GM12878 (cell line): ENCODE measurements around the gene C14orf93. TPM values are rescaled to one million over a fixed set of nuclear protein-coding genes. Genes with fewer than 3 reads are reported as not detected.

ENCODE experiments used
- ATAC-seq: fragments of 200-7000 bp; cut with Tn5 transposase; 3 replicates; pipeline ENCODE4 v1.9.1; 2020; ENCODE audit warnings: mild to moderate bottlenecking, moderate library complexity
- BruUV-seq: library from RNA; stranded (reverse); fragments of 400-500 nt; replicated peaks from 2 replicates; lab custom pipeline; 2021; lab: Mats Ljungman, UMichigan
- CTCF ChIA-PET: fragments of 300-600 bp; sonication (Branson Sonifier 250); formaldehyde crosslinking; extraction: SDS; loops from one replicate; lab custom pipeline; 2021; ENCODE audit warnings: inconsistent platforms; lab: Yijun Ruan, JAX
- POLR2A ChIA-PET: fragments of 350-600 bp; formaldehyde crosslinking; extraction: SDS; loops from one replicate; lab custom pipeline; 2021; ENCODE audit warnings: inconsistent platforms; lab: Charles Lee
- RAD21 ChIA-PET: fragments of 300-600 bp; sonication (Branson Sonifier 250); formaldehyde crosslinking; loops from one replicate; lab custom pipeline; 2023; ENCODE audit warnings: antibody characterized with exemption; ENCODE audit not compliant: unreplicated experiment; lab: Charles Lee
- SMC1A ChIA-PET: fragments of 300-600 bp; sonication (Branson Sonifier 250); formaldehyde crosslinking; loops from one replicate; lab custom pipeline; 2023; ENCODE audit not compliant: unreplicated experiment, uncharacterized antibody; lab: Charles Lee
- DNase-seq: peaks from one replicate; pipeline ENCODE4 v3.0.0-alpha.2; 2011; ENCODE audit warnings: low read depth, low spot score
- FAIRE-seq: peaks from 3 replicates; lab custom pipeline; 2011; peaks lifted over from hg19 to GRCh38; lab: Jason Lieb, UNC
- H2AFZ ChIP-seq: 2 replicates; pipeline ENCODE4 v1.6.0; 2011; ENCODE audit warnings: low read depth, low read length, control low read depth; ENCODE audit not compliant: control insufficient read depth
- H3K27ac ChIP-seq: 2 replicates; pipeline ENCODE4 v1.5.1; 2011; ENCODE audit warnings: control low read depth; ENCODE audit not compliant: control insufficient read depth, insufficient read depth
- H3K27me3 ChIP-seq, 2 experiments: replicated peaks in 1 of 2; 2 replicates each; pipeline versions ENCODE4 v1.6.0 to v1.6.1; 2011; ENCODE audit warnings: low read length in 1 of 2; ENCODE audit not compliant: control insufficient read depth in 2 of 2, insufficient read depth in 2 of 2
- H3K36me3 ChIP-seq, 2 experiments: 2 replicates each; pipeline ENCODE4 v1.5.1; 2011; ENCODE audit warnings: low read length in 1 of 2; ENCODE audit not compliant: control insufficient read depth in 2 of 2, insufficient read depth in 2 of 2
- H3K4me1 ChIP-seq: 2 replicates; pipeline ENCODE4 v1.6.1; 2011; ENCODE audit warnings: mild to moderate bottlenecking, low read length, moderate library complexity, mixed read lengths; ENCODE audit not compliant: control insufficient read depth, insufficient read depth
- H3K4me2 ChIP-seq: 2 replicates; pipeline ENCODE4 v1.6.0; 2011; ENCODE audit warnings: control low read depth; ENCODE audit not compliant: control insufficient read depth, insufficient read depth
- H3K4me3 ChIP-seq: fragments of 200-600 bp; sonication (generic); 2 replicates; pipeline ENCODE4 v1.5.1; 2016
- H3K79me2 ChIP-seq: 2 replicates; pipeline ENCODE4 v1.6.0; 2011; ENCODE audit warnings: low read length; ENCODE audit not compliant: control insufficient read depth, insufficient read depth
- H3K9ac ChIP-seq: 2 replicates; pipeline ENCODE4 v1.8.0; 2011; ENCODE audit warnings: low read length, control low read depth, mixed read lengths; ENCODE audit not compliant: control insufficient read depth, insufficient read depth
- H3K9me3 ChIP-seq: replicated peaks from 3 replicates; pipeline ENCODE4 v1.5.1; 2011; ENCODE audit warnings: mild to moderate bottlenecking, low read length; ENCODE audit not compliant: control insufficient read depth, insufficient read depth
- H4K20me1 ChIP-seq: 2 replicates; pipeline ENCODE4 v1.6.0; 2011; ENCODE audit not compliant: control insufficient read depth, insufficient read depth
- CEBPZ ChIP-seq: fragments of 150-350 bp; IDR thresholded peaks from 2 replicates; pipeline ENCODE4 v1.6.1; 2016; ENCODE audit warnings: low read depth, low read length
- CHD1 ChIP-seq: IDR thresholded peaks from 2 replicates; pipeline ENCODE4 v1.6.1; 2012; ENCODE audit warnings: low read depth, low read length, improper control_type of control experiment
- ETV6 ChIP-seq, 2 experiments: fragments of 450-650 bp in 1 of 2; IDR thresholded peaks in 1 of 2; conservative IDR thresholded peaks in 1 of 2; 2 replicates each; pipeline ENCODE4 v1.6.1; 2014; ENCODE audit warnings: antibody characterized with exemption in 1 of 2, borderline replicate concordance in 1 of 2, low read depth in 1 of 2, mild to moderate bottlenecking in 1 of 2, moderate library complexity in 1 of 2
- IKZF2 ChIP-seq, 2 experiments: fragments of 450-650 bp; IDR thresholded peaks; 2 replicates each; pipeline ENCODE4 v1.6.1; 2017; ENCODE audit warnings: mild to moderate bottlenecking in 2 of 2, moderate library complexity in 2 of 2
- IRF3 ChIP-seq: fragments of 450-650 bp; IDR thresholded peaks from 2 replicates; pipeline ENCODE4 v1.6.1; 2014; ENCODE audit warnings: mild to moderate bottlenecking
- RUNX3 ChIP-seq: IDR thresholded peaks from 2 replicates; pipeline ENCODE4 v1.6.1; 2012; ENCODE audit warnings: low read length, inconsistent platforms
- YY1 ChIP-seq: IDR thresholded peaks from 2 replicates; pipeline ENCODE4 v1.6.1; 2011; ENCODE audit warnings: low read depth, mild to moderate bottlenecking, low read length
- WGBS: methylation state at CpG from one replicate; pipeline ENCODE4 v1.1.6; 2016; ENCODE audit warnings: low lambda C conversion rate; ENCODE audit not compliant: insufficient replicate concordance, insufficient coverage; ENCODE audit errors: missing lambda C conversion rate; 5-methylcytosine and 5-hydroxymethylcytosine counted together
- in situ Hi-C: fragments of 300-500 bp; cut with MboI; formaldehyde crosslinking; loops from 9 replicates; pipeline ENCODE4 v1.14.3; 2018; ENCODE audit warnings: mixed read lengths
- intact Hi-C: fragments of 100-400 bp; cut with micrococcal nuclease; formaldehyde crosslinking; loops from one replicate; pipeline ENCODE4 v1.14.2; 2022; ENCODE audit not compliant: unreplicated experiment
- polyA plus RNA-seq, 11 experiments: library from polyadenylated mRNA; depleted of rRNA in 4 of 11; unstranded in 6 of 11; stranded (reverse) in 5 of 11; fragments of >200 nt; fragmentation: Nextera tagmentation in 4 of 11; fragmentation: Illumina TruSeq in 1 of 11; extraction: Ambion mirVana in 4 of 11; extraction: Trizol in 1 of 11; gene quantifications; 1 replicate in 1 of 11; 2 replicates in 10 of 11; pipeline versions ENCODE4 v1.2.1 to v1.2.3, GENCODE V29; 2011 to 2016; ENCODE audit warnings: inconsistent platforms in 2 of 11, missing spikeins in 2 of 11, low read depth in 1 of 11
- total RNA-seq, 4 experiments: library from RNA; depleted of rRNA in 3 of 4; stranded (reverse); fragments of >200 nt in 3 of 4; fragmentation: Illumina TruSeq in 1 of 4; extraction: Trizol in 1 of 4; gene quantifications; 2 replicates each; pipeline versions ENCODE4 v1.2.1 to v1.2.3, GENCODE V29; 2013 to 2021
- TF ChIP-seq, protein P1 (sequence below): fragments of 450-650 bp; IDR thresholded peaks from 2 replicates; pipeline ENCODE4 v1.6.1; 2017; ENCODE audit warnings: mild to moderate bottlenecking, moderate library complexity
- TF ChIP-seq, protein P2 (sequence below): fragments of 450-650 bp; IDR thresholded peaks from 2 replicates; pipeline ENCODE4 v1.6.1; 2018; ENCODE audit warnings: borderline replicate concordance, mild to moderate bottlenecking; ENCODE audit not compliant: partially characterized antibody

The C14orf93 gene
- total and polyA plus RNA-seq, 10 of the 15 experiments (the other 5 are each of a cell fraction or from before 2014, with no cell fraction given), result 1.8 to 13.9 (median 10.2) TPM

DNA sequence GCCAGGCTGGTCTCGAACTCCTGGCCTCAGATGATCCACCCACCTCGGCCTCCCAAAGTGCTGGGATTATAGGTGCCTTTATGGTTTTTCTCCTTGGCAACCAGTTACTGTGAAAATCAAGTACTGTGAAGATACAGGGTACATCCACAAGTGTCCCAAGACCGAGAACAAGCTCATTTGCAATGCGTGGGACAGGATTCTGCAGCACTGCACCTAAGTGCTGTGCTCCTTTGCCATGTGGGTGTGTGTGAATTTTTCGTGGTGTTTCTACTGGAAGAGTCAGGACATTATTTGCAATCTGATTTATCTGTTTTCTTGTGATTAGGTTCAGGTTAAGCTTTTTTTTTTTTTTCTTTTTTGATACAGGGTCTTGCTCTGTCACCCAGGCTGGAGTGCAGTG is 7.1 kb upstream of the C14orf93 start:
- Histone ChIP-seq H3K9me3 (no peaks in the 10 kb centered on the region), H3K79me2 (no peaks in the 10 kb centered on the region), H3K4me2 (no peak overlapping the region), H3K27ac (no peak overlapping the region), H2AFZ (no peak overlapping the region), H3K4me1 (no peaks in the 10 kb centered on the region), H3K36me3 (no peaks in the 10 kb centered on the region), H3K27me3 (no peaks in the 10 kb centered on the region), H4K20me1 (no peaks in the 10 kb centered on the region), H3K4me3 (no peak overlapping the region), H3K9ac (no peak overlapping the region)
- WGBS, result 73% methylated on average over 5 of the region's 5 CpGs
- FAIRE-seq (no peak), DNase-seq (no peak), ATAC-seq (no peak)
- RAD21 ChIA-PET, result interaction anchor here (0.7 to 1.6 kb wide), 2 partner anchors 11 to 25 kb away, joined by 3 to 6 read pairs; no protein-coding TSS in a partner anchor
- POLR2A ChIA-PET, result no interaction called here
- CTCF ChIA-PET, result interaction anchor here (0.8 to 2.3 kb wide), 6 partner anchors 10 to 54 kb away, joined by 4 to 9 read pairs (median 6); no protein-coding TSS in a partner anchor
- no TSS peak for BruUV-seq
- intact Hi-C loops (no loop called here), in situ Hi-C loops (no loop called here)
- SMC1A ChIA-PET, result interaction anchor here (1.2 to 1.9 kb wide), 5 partner anchors 11 to 39 kb away, joined by 3 to 5 read pairs (median 4); no protein-coding TSS in a partner anchor
- no peak for TF ChIP-seq IKZF2 (IDR thresholded peaks at IDR 0.05)
- no peak for TF ChIP-seq CEBPZ
- no peak for TF ChIP-seq CHD1
- no peak for TF ChIP-seq YY1
- no peak for TF ChIP-seq IRF3
- no peak for TF ChIP-seq ETV6 (conservative IDR thresholded peaks at IDR 0.05 in 1 of 2, IDR thresholded peaks at IDR 0.05 in 1 of 2; ENCODE audit: borderline replicate concordance in 1 of 2, low read depth in 1 of 2)
- TF ChIP-seq, protein P1, sequence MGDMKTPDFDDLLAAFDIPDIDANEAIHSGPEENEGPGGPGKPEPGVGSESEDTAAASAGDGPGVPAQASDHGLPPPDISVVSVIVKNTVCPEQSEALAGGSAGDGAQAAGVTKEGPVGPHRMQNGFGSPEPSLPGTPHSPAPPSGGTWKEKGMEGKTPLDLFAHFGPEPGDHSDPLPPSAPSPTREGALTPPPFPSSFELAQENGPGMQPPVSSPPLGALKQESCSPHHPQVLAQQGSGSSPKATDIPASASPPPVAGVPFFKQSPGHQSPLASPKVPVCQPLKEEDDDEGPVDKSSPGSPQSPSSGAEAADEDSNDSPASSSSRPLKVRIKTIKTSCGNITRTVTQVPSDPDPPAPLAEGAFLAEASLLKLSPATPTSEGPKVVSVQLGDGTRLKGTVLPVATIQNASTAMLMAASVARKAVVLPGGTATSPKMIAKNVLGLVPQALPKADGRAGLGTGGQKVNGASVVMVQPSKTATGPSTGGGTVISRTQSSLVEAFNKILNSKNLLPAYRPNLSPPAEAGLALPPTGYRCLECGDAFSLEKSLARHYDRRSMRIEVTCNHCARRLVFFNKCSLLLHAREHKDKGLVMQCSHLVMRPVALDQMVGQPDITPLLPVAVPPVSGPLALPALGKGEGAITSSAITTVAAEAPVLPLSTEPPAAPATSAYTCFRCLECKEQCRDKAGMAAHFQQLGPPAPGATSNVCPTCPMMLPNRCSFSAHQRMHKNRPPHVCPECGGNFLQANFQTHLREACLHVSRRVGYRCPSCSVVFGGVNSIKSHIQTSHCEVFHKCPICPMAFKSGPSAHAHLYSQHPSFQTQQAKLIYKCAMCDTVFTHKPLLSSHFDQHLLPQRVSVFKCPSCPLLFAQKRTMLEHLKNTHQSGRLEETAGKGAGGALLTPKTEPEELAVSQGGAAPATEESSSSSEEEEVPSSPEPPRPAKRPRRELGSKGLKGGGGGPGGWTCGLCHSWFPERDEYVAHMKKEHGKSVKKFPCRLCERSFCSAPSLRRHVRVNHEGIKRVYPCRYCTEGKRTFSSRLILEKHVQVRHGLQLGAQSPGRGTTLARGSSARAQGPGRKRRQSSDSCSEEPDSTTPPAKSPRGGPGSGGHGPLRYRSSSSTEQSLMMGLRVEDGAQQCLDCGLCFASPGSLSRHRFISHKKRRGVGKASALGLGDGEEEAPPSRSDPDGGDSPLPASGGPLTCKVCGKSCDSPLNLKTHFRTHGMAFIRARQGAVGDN, result no peak
- no peak for TF ChIP-seq RUNX3
- TF ChIP-seq, protein P2, sequence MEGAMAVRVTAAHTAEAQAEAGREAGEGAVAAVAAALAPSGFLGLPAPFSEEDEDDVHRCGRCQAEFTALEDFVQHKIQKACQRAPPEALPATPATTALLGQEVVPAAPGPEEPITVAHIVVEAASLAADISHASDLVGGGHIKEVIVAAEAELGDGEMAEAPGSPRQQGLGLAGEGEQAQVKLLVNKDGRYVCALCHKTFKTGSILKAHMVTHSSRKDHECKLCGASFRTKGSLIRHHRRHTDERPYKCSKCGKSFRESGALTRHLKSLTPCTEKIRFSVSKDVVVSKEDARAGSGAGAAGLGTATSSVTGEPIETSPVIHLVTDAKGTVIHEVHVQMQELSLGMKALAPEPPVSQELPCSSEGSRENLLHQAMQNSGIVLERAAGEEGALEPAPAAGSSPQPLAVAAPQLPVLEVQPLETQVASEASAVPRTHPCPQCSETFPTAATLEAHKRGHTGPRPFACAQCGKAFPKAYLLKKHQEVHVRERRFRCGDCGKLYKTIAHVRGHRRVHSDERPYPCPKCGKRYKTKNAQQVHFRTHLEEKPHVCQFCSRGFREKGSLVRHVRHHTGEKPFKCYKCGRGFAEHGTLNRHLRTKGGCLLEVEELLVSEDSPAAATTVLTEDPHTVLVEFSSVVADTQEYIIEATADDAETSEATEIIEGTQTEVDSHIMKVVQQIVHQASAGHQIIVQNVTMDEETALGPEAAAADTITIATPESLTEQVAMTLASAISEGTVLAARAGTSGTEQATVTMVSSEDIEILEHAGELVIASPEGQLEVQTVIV, result no peak
